OCI-LY1 (cell line): ENCODE data around the gene DBET.
"Not testable (repeated sequence)": the region's sequence is repeated elsewhere in the genome, so short reads cannot be mapped to it uniquely, and the experiment has no call there.

ENCODE experiments used
- H2AFZ ChIP-seq: fragments of 200-600 bp; sonication (generic), shearing (Covaris generic); 2 replicates; pipeline ENCODE4 v1.6.0; 2014; ENCODE audit warnings: antibody characterized with exemption, mild to moderate bottlenecking, low read length
- H3F3A ChIP-seq: fragments of 200-600 bp; sonication (generic), shearing (Covaris generic); 2 replicates; pipeline ENCODE4 v1.6.0; 2014; ENCODE audit warnings: mild to moderate bottlenecking, antibody characterized with exemption, low read length, moderate library complexity; ENCODE audit not compliant: insufficient read depth
- H3K27ac ChIP-seq: fragments of 200-600 bp; sonication (generic); 2 replicates; pipeline ENCODE4 v1.5.1; 2014; ENCODE audit warnings: low read length, mixed run types, mild to moderate bottlenecking, low read depth; ENCODE audit not compliant: poor library complexity, severe bottlenecking
- H3K27me3 ChIP-seq: fragments of 200-600 bp; sonication (generic); 2 replicates; pipeline ENCODE4 v1.6.0; 2014; ENCODE audit warnings: antibody characterized with exemption, mild to moderate bottlenecking, low read length, moderate library complexity; ENCODE audit not compliant: insufficient read depth
- H3K36me3 ChIP-seq: fragments of 200-600 bp; sonication (generic); 2 replicates; pipeline ENCODE4 v1.6.1; 2014; ENCODE audit warnings: mild to moderate bottlenecking, antibody characterized with exemption, low read length, moderate library complexity, mixed read lengths; ENCODE audit not compliant: insufficient read depth
- H3K4me1 ChIP-seq: fragments of 200-600 bp; sonication (generic); 2 replicates; pipeline ENCODE4 v1.5.1; 2014; ENCODE audit warnings: mild to moderate bottlenecking, low read length, moderate library complexity; ENCODE audit not compliant: insufficient read depth, severe bottlenecking
- H3K4me2 ChIP-seq: fragments of 200-600 bp; sonication (generic), shearing (Covaris generic); 2 replicates; pipeline ENCODE4 v1.6.1; 2014; ENCODE audit warnings: low read length
- H3K4me3 ChIP-seq: fragments of 200-600 bp; sonication (generic); 2 replicates; pipeline ENCODE4 v1.5.1; 2014; ENCODE audit warnings: low read length, low read depth, mild to moderate bottlenecking, mixed read lengths; ENCODE audit not compliant: poor library complexity, severe bottlenecking
- H3K79me2 ChIP-seq: fragments of 200-600 bp; shearing (Covaris generic); 2 replicates; pipeline ENCODE4 v1.6.1; 2016; ENCODE audit warnings: mixed run types, low read length, mixed read lengths; ENCODE audit not compliant: insufficient read depth
- H3K9ac ChIP-seq: fragments of 200-600 bp; sonication (generic), shearing (Covaris generic); 2 replicates; pipeline ENCODE4 v1.6.1; 2014; ENCODE audit warnings: mild to moderate bottlenecking, low read length, mixed read lengths
- H3K9me2 ChIP-seq: fragments of 200-600 bp; sonication (generic), shearing (Covaris generic); 2 replicates; pipeline ENCODE4 v1.6.1; 2014; ENCODE audit warnings: low read depth, mild to moderate bottlenecking, low read length, mixed read lengths
- H3K9me3 ChIP-seq: fragments of 200-600 bp; shearing (Covaris generic); 2 replicates; pipeline ENCODE4 v1.6.1; 2014; ENCODE audit warnings: low read length, mixed read lengths
- H4K20me1 ChIP-seq: fragments of 200-600 bp; sonication (generic), shearing (Covaris generic); 2 replicates; pipeline ENCODE4 v1.6.0; 2016; ENCODE audit warnings: mild to moderate bottlenecking, low read length; ENCODE audit not compliant: insufficient read depth
- CTCF ChIP-seq: fragments of 200-600 bp; sonication (generic), shearing (Covaris generic); IDR thresholded peaks from 2 replicates; pipeline ENCODE4 v1.5.1; 2017; ENCODE audit warnings: mild to moderate bottlenecking, antibody characterized with exemption, low read length, moderate library complexity, mixed read lengths
- EZH2 ChIP-seq: fragments of 200-600 bp; sonication (generic), shearing (Covaris generic); IDR thresholded peaks from 2 replicates; pipeline ENCODE4 v1.8.0; 2017; ENCODE audit warnings: borderline replicate concordance, mixed run types, mild to moderate bottlenecking, antibody characterized with exemption, low read length, moderate library complexity, mixed read lengths

Gene DBET

GRCh38 chr4:190064342-190064741 is at the start of gene DBET:
Gene DBET, plus strand, starts transcription at chr4:190064502.
- not testable (repeated sequence) for H3K9me3 ChIP-seq, H3K79me2 ChIP-seq, H3K27ac ChIP-seq, H3K4me1 ChIP-seq, H3K9ac ChIP-seq, H3K27me3 ChIP-seq, H3K4me3 ChIP-seq, H3K36me3 ChIP-seq, H3K4me2 ChIP-seq, H3K9me2 ChIP-seq, H4K20me1 ChIP-seq, H2AFZ ChIP-seq, H3F3A ChIP-seq

GRCh38 chr4:190014771-190015537 is 49.3 kb upstream of the DBET start:
- no peak overlapping the region for H2AFZ ChIP-seq

GRCh38 chr4:190015538-190016368 is 48.5 kb upstream of the DBET start:
- Histone ChIP-seq H3K79me2 (no peaks in the 10 kb centered on the region), H3K4me2 (no peak overlapping the region), H3K9me3 (no peaks in the 10 kb centered on the region), H3K9ac (no peak overlapping the region), H3K9me2 (no peaks in the 10 kb centered on the region), H3K27ac (no peak overlapping the region), H3F3A (no peaks in the 10 kb centered on the region), H3K4me3 (no peak overlapping the region), H3K36me3 (no peaks in the 10 kb centered on the region), H2AFZ (no peak overlapping the region), H3K27me3 (no peaks in the 10 kb centered on the region), H3K4me1 (no peaks in the 10 kb centered on the region), H4K20me1 (no peaks in the 10 kb centered on the region)
- TF ChIP-seq EZH2 (no peak), CTCF (no peak)

More at GRCh38 chr4:190014771-190015537, 49.3 kb upstream of the DBET start:
- H3F3A ChIP-seq = no peaks in the 10 kb centered on the region
- no peaks in the 10 kb centered on the region for H3K9me3 ChIP-seq
- TF ChIP-seq EZH2 = no peak
- no peak for TF ChIP-seq CTCF
- no peak overlapping the region for H3K4me3 ChIP-seq
- H3K27ac ChIP-seq = no peak overlapping the region
- no peaks in the 10 kb centered on the region for H3K4me1 ChIP-seq
- no peaks in the 10 kb centered on the region for H3K9me2 ChIP-seq
- no peaks in the 10 kb centered on the region for H3K36me3 ChIP-seq
- H3K4me2 ChIP-seq = no peak overlapping the region
- H3K79me2 ChIP-seq = no peaks in the 10 kb centered on the region
- H3K9ac ChIP-seq = no peak overlapping the region
- H3K27me3 ChIP-seq = no peaks in the 10 kb centered on the region
- H4K20me1 ChIP-seq = no peaks in the 10 kb centered on the region
